HL-60 (cell line): Measurements from ENCODE around the gene ADAT3.

ENCODE experiments used
- TF ChIP-seq, protein P1 (sequence below): IDR thresholded peaks from one replicate; pipeline ENCODE4 v1.5.1; 2011; ENCODE audit warnings: low read length, control low read depth, inconsistent platforms; ENCODE audit not compliant: insufficient read depth
- TF ChIP-seq, protein P2 (sequence below): IDR thresholded peaks from 2 replicates; pipeline ENCODE4 v1.6.1; 2012; ENCODE audit warnings: low read depth; ENCODE audit not compliant: insufficient replicate concordance

DNA sequence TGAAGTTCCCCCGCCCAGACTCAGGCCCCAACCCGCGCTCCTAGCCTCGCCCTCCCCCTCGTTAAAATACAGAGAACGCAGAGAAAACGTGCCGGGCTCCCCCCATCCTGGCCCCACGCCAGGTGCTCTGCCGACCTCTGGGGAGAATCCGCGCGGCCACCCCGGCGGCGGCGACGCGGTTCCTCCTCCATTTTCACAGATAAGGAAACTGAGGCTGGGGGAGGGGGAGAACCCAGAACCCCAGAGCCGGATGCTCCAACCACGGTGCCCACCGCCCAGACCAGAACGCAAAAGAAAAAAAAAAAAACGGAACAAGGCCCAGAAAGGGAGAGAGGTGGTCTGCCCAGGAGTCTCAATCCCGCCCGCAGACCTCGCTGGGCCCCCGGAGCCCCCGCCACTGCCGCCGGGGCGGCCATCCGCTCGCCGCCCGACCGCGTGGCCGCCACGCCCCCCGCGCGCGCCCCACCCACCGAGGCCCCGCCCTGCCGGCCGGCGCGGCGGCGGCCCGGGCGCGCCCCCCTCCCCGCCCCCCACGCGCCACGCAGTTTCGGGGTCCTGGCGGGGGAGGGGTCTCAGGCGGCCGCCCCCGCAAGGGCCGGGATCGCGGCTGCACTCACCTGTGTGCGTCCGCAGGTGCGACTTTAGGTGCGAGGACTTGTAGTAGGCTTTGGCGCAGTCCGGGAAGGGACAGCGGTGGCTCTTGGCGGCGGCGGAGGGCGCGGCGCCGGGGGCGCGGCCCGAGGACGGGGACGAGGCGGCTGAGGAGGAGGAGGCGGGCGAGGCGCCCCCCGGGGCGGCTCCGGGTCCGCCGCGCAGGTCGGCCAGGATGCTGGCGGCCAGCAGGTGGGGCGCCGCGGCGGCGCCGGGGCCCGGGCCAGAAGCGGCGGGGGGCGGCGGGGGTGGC lies 42.5 kb upstream of the ADAT3 start:
- TF ChIP-seq, protein P1, sequence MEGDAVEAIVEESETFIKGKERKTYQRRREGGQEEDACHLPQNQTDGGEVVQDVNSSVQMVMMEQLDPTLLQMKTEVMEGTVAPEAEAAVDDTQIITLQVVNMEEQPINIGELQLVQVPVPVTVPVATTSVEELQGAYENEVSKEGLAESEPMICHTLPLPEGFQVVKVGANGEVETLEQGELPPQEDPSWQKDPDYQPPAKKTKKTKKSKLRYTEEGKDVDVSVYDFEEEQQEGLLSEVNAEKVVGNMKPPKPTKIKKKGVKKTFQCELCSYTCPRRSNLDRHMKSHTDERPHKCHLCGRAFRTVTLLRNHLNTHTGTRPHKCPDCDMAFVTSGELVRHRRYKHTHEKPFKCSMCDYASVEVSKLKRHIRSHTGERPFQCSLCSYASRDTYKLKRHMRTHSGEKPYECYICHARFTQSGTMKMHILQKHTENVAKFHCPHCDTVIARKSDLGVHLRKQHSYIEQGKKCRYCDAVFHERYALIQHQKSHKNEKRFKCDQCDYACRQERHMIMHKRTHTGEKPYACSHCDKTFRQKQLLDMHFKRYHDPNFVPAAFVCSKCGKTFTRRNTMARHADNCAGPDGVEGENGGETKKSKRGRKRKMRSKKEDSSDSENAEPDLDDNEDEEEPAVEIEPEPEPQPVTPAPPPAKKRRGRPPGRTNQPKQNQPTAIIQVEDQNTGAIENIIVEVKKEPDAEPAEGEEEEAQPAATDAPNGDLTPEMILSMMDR: no peak
- TF ChIP-seq, protein P2, sequence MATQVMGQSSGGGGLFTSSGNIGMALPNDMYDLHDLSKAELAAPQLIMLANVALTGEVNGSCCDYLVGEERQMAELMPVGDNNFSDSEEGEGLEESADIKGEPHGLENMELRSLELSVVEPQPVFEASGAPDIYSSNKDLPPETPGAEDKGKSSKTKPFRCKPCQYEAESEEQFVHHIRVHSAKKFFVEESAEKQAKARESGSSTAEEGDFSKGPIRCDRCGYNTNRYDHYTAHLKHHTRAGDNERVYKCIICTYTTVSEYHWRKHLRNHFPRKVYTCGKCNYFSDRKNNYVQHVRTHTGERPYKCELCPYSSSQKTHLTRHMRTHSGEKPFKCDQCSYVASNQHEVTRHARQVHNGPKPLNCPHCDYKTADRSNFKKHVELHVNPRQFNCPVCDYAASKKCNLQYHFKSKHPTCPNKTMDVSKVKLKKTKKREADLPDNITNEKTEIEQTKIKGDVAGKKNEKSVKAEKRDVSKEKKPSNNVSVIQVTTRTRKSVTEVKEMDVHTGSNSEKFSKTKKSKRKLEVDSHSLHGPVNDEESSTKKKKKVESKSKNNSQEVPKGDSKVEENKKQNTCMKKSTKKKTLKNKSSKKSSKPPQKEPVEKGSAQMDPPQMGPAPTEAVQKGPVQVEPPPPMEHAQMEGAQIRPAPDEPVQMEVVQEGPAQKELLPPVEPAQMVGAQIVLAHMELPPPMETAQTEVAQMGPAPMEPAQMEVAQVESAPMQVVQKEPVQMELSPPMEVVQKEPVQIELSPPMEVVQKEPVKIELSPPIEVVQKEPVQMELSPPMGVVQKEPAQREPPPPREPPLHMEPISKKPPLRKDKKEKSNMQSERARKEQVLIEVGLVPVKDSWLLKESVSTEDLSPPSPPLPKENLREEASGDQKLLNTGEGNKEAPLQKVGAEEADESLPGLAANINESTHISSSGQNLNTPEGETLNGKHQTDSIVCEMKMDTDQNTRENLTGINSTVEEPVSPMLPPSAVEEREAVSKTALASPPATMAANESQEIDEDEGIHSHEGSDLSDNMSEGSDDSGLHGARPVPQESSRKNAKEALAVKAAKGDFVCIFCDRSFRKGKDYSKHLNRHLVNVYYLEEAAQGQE: no peak
